K562 (cell line): Measurements from ENCODE around the gene TSC22D1. TPM values are rescaled to one million over a fixed set of nuclear protein-coding genes. Genes with fewer than 3 reads are reported as not detected.
A peak's percentile ranks its signal among the peaks of the same experiment; 100 is the strongest.

Source experiments
- ATAC-seq: fragments of 200-7000 bp; cut with Tn5 transposase; 3 replicates; pipeline ENCODE4 v1.9.1; 2020; ENCODE audit warnings: moderate library complexity
- BruUV-seq: library from RNA; stranded (reverse); fragments of 400-500 nt; replicated peaks from 2 replicates; lab custom pipeline; 2021; lab: Mats Ljungman, UMichigan
- CTCF ChIA-PET: fragments of 300-600 bp; formaldehyde crosslinking; extraction: SDS; loops from one replicate; lab custom pipeline; 2021; ENCODE audit warnings: low intra/inter-chr PET ratio; lab: Yijun Ruan, JAX
- POLR2A ChIA-PET: fragments of 300-600, 350-650 bp; sonication (Branson Sonifier 250); formaldehyde crosslinking; extraction: SDS; loops from one replicate; lab custom pipeline; 2021; ENCODE audit warnings: antibody characterized with exemption, inconsistent platforms; lab: Yijun Ruan, JAX
- DNase-seq, 4 experiments: peaks; one replicate each; pipeline versions ENCODE4 v3.0.0 to v3.0.0-alpha.2; 2011 to 2018; ENCODE audit warnings: low spot score in 3 of 4, mixed read lengths in 3 of 4; ENCODE audit errors: extremely low read depth in 1 of 4
- FAIRE-seq: peaks from 2 replicates; lab custom pipeline; 2011; peaks lifted over from hg19 to GRCh38; lab: Jason Lieb, UNC
- H2AFZ ChIP-seq: 2 replicates; pipeline ENCODE4 v1.6.0; 2011; ENCODE audit warnings: low read depth, low read length, control low read depth, inconsistent platforms
- H3K27ac ChIP-seq: fragments of 200-600 bp; 3 replicates; pipeline ENCODE4 v1.8.0; 2011; ENCODE audit warnings: low read depth, mild to moderate bottlenecking, control low read depth, inconsistent platforms, low read length, moderate library complexity, mixed read lengths; ENCODE audit errors: extremely low read depth
- H3K27me3 ChIP-seq, 2 experiments: fragments of 300-600 bp in 1 of 2; 2 replicates in 1 of 2; 3 replicates in 1 of 2; pipeline versions ENCODE4 v1.6.0 to v1.8.0; 2011; ENCODE audit warnings: inconsistent platforms in 2 of 2, low read length in 2 of 2, mild to moderate bottlenecking in 1 of 2, mixed read lengths in 1 of 2, moderate library complexity in 1 of 2; ENCODE audit not compliant: control insufficient read depth in 2 of 2, insufficient read depth in 2 of 2
- H3K36me3 ChIP-seq: fragments of 300-600 bp; 3 replicates; pipeline ENCODE4 v1.8.0; 2011; ENCODE audit warnings: mild to moderate bottlenecking, low read length, inconsistent platforms; ENCODE audit not compliant: control insufficient read depth, insufficient read depth
- H3K4me1 ChIP-seq, 2 experiments: fragments of 200-600 bp in 1 of 2; replicated peaks in 1 of 2; 2 replicates in 1 of 2; 3 replicates in 1 of 2; pipeline versions ENCODE4 v1.5.1 to v1.8.0; 2011; ENCODE audit warnings: inconsistent platforms in 2 of 2, low read length in 2 of 2, mild to moderate bottlenecking in 1 of 2, mixed read lengths in 1 of 2, moderate library complexity in 1 of 2; ENCODE audit not compliant: control insufficient read depth in 2 of 2, insufficient read depth in 2 of 2
- H3K4me2 ChIP-seq: 2 replicates; pipeline ENCODE4 v1.6.1; 2011; ENCODE audit warnings: low read length, control low read depth, inconsistent platforms, mixed read lengths; ENCODE audit not compliant: insufficient read depth
- H3K4me3 ChIP-seq: fragments of 200-600 bp; sonication (generic), shearing (Covaris generic); 2 replicates; pipeline ENCODE4 v1.5.1; 2016; ENCODE audit warnings: control low read depth, inconsistent platforms
- H3K79me2 ChIP-seq: fragments of 200-600 bp; 3 replicates; pipeline ENCODE4 v1.8.0; 2011; ENCODE audit warnings: low read length, inconsistent platforms; ENCODE audit not compliant: control insufficient read depth, insufficient read depth
- H3K9ac ChIP-seq, 2 experiments: 2 replicates each; pipeline versions ENCODE4 v1.6.0 to v1.6.1; 2011; ENCODE audit warnings: low read depth in 2 of 2, low read length in 2 of 2, control low read depth in 1 of 2, inconsistent platforms in 1 of 2, mild to moderate bottlenecking in 1 of 2, mixed read lengths in 1 of 2; ENCODE audit not compliant: insufficient read depth in 1 of 2
- H3K9me1 ChIP-seq: one replicate; pipeline ENCODE4 v1.6.0; 2011; ENCODE audit warnings: inconsistent platforms, mild to moderate bottlenecking, low read length, moderate library complexity; ENCODE audit not compliant: control insufficient read depth, insufficient read depth
- H3K9me3 ChIP-seq: replicated peaks from 2 replicates; pipeline ENCODE4 v1.5.1; 2011; ENCODE audit warnings: low read depth, low read length, inconsistent platforms; ENCODE audit not compliant: control insufficient read depth, insufficient read depth
- H4K20me1 ChIP-seq: replicated peaks from 2 replicates; pipeline ENCODE4 v1.6.1; 2011; ENCODE audit warnings: low read length, inconsistent platforms, mixed read lengths; ENCODE audit not compliant: control insufficient read depth, insufficient read depth
- CEBPZ ChIP-seq: fragments of 150-350 bp; IDR thresholded peaks from 2 replicates; pipeline ENCODE4 v1.6.1; 2014; ENCODE audit warnings: low read depth, mild to moderate bottlenecking, low read length, borderline replicate concordance
- CGGBP1 ChIP-seq: fragments of 250-450 bp; sonication (Bioruptor Pico); IDR thresholded peaks from 2 replicates; pipeline ENCODE4 v1.9.0; 2021; ENCODE audit warnings: mild to moderate bottlenecking
- CREM ChIP-seq: IDR thresholded peaks from 2 replicates; pipeline ENCODE4 v1.6.1; 2014; ENCODE audit warnings: antibody characterized with exemption, low read depth
- MEF2D ChIP-seq: conservative IDR thresholded peaks from 2 replicates; pipeline ENCODE4 v1.6.1; 2016; ENCODE audit warnings: low read depth, missing genetic modification characterization, missing compliant biosample characterization
- PHF21A ChIP-seq: fragments of 450-650 bp; IDR thresholded peaks from 2 replicates; pipeline ENCODE4 v1.6.1; 2017; ENCODE audit warnings: low read depth, borderline replicate concordance
- PTTG1 ChIP-seq: fragments of 450-650 bp; IDR thresholded peaks from 2 replicates; pipeline ENCODE4 v1.6.1; 2016; ENCODE audit warnings: low read depth, mild to moderate bottlenecking, missing genetic modification characterization, missing compliant biosample characterization
- U2AF2 ChIP-seq: fragments of 200-400 bp; formaldehyde crosslinking; optimal IDR thresholded peaks from 2 replicates; pipeline ENCODE3; 2017; ENCODE audit warnings: low read depth, mild to moderate bottlenecking, low read length
- ZFPM2 ChIP-seq: fragments of 250-450 bp; sonication (Bioruptor Pico); IDR thresholded peaks from 2 replicates; pipeline ENCODE4 v1.5.1; 2022; ENCODE audit warnings: mild to moderate bottlenecking
- ZNF263 ChIP-seq: sonication (generic); formaldehyde crosslinking; IDR thresholded peaks from 2 replicates; pipeline ENCODE4 v1.8.0; 2022; ENCODE audit warnings: mild to moderate bottlenecking, missing genetic modification reagents, borderline replicate concordance
- ZNF3 ChIP-seq: fragments of 250-450 bp; sonication (Bioruptor Pico); IDR thresholded peaks from 2 replicates; pipeline ENCODE4 v1.5.0; 2021; ENCODE audit warnings: mild to moderate bottlenecking, moderate library complexity
- WGBS: fragments of 100-300 bp; shearing (Covaris generic); methylation state at CpG from one replicate; pipeline ENCODE4 v1.1.6; 2016; ENCODE audit warnings: low coverage, mixed read lengths; ENCODE audit not compliant: insufficient coverage; ENCODE audit errors: missing lambda C conversion rate; 5-methylcytosine and 5-hydroxymethylcytosine counted together
- in situ Hi-C: fragments of 300-500 bp; cut with MboI; formaldehyde crosslinking; loops from 4 replicates; pipeline ENCODE4 v1.15.0; 2018; ENCODE audit warnings: inconsistent platforms, mixed read lengths
- intact Hi-C: fragments of 100-400 bp; cut with micrococcal nuclease; formaldehyde crosslinking; loops from 2 replicates; pipeline ENCODE4 v1.14.2; 2022
- polyA plus RNA-seq, 8 experiments: library from polyadenylated mRNA; depleted of rRNA in 4 of 8; stranded (reverse) in 5 of 8; unstranded in 3 of 8; fragments of >200 nt; fragmentation: Nextera tagmentation in 2 of 8; fragmentation: Illumina TruSeq in 1 of 8; extraction: Ambion mirVana in 2 of 8; extraction: Trizol in 1 of 8; gene quantifications; 2 replicates each; pipeline versions ENCODE4 v1.2.1 to v1.2.3, GENCODE V29; 2011 to 2014; ENCODE audit warnings: inconsistent platforms in 1 of 8, missing spikeins in 1 of 8
- total RNA-seq, 7 experiments: library from RNA; depleted of rRNA in 6 of 7; stranded (reverse); fragments of >200 nt in 6 of 7; fragmentation: Illumina TruSeq in 2 of 7; extraction: Trizol in 2 of 7; gene quantifications; 2 replicates each; pipeline versions ENCODE4 v1.2.1 to v1.2.3, GENCODE V29; 2011 to 2021; ENCODE audit warnings: low replicate concordance in 1 of 7

The TSC22D1 gene
- total and polyA plus RNA-seq, 9 of the 15 experiments (the other 6 are each of a cell fraction or from before 2014, with no cell fraction given) = 2.6 to 19.8 (median 8.4) TPM

- Histone ChIP-seq H3K9me3 (no peaks in the 10 kb centered on the region), H3K9ac (no peak overlapping the region), H2AFZ (0 out of 2 replicates have a peak overlapping the region, but pooled peaks have one; percentile 79), H3K79me2 (no peaks in the 10 kb centered on the region), H3K27ac (no peak overlapping the region), H3K27me3 (no peaks in the 10 kb centered on the region), H3K36me3 (no peaks in the 10 kb centered on the region), H3K9me1 (no peaks in the 10 kb centered on the region), H3K4me1 (peaks cover 2 to 12% of the 10 kb centered on the region in 2 experiments; a peak in 4 of 5 replicates), H3K4me2 (no peak overlapping the region), H4K20me1 (no peaks in the 10 kb centered on the region), H3K4me3 (no peak overlapping the region)
- ChIA-PET POLR2A (interaction anchor here (1.0 kb wide), 1 partner anchor 13 kb away, joined by 4 read pairs; no protein-coding TSS in a partner anchor), CTCF (no interaction called here)
- FAIRE-seq (no peak), DNase-seq (no peak), ATAC-seq (no peak)
- intact Hi-C loops (no loop called here), in situ Hi-C loops (no loop called here)
- WGBS = 64% methylated on average over 7 of the region's 8 CpGs
- no TSS peak for BruUV-seq
- TF ChIP-seq MEF2D (tag) = no peak
- TF ChIP-seq ZFPM2 (CRISPR knock-in tag) = no peak
- no peak for TF ChIP-seq ZNF3
- no peak for TF ChIP-seq CEBPZ
- no peak for TF ChIP-seq PHF21A
- TF ChIP-seq CREM = no peak
- TF ChIP-seq ZNF263 = no peak
- no peak for TF ChIP-seq U2AF2
- no peak for TF ChIP-seq PTTG1 (tag)
- TF ChIP-seq CGGBP1 (CRISPR knock-in tag) = no peak
Measured at GRCh38 chr13:44417446-44417845, 158.7 kb downstream of the TSC22D1 start.
